NT2/D1 (cell line): ENCODE data around the gene APMAP.

Source experiments
- SUZ12 ChIP-seq: IDR thresholded peaks from 2 replicates; pipeline ENCODE4 v1.6.1; 2011; ENCODE audit not compliant: insufficient read length, insufficient read depth; ENCODE audit errors: extremely low read depth
- YY1 ChIP-seq: IDR thresholded peaks from 2 replicates; pipeline ENCODE4 v1.6.1; 2011; ENCODE audit not compliant: insufficient read length, insufficient read depth
- ZNF274 ChIP-seq: IDR thresholded peaks from 2 replicates; pipeline ENCODE4 v1.6.1; 2011; ENCODE audit warnings: mild to moderate bottlenecking, low read depth, low read length

DNA sequence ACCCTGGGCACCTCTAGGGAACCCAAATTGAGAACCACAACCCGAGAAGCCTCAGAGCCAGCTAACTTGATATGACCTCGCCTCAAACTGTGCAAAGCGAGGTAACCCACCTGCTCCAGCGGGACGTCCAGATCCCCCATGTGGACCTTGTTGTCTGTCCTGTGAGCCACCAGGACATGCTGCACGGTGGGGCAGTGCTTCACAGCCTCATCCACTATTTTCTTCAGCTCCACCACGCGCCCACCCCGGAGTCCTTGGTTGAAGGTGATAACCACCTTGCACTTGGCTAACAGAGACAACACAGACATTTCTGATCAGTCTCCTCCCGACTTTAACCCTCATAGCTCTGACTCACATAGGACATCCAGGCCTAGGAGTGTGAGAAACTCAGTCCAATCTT is 30.8 kb upstream of the APMAP start:
- no peak for TF ChIP-seq SUZ12
- TF ChIP-seq YY1 = no peak
- no peak for TF ChIP-seq ZNF274
